DOHH2 (cell line): Measurements from ENCODE around the gene CCDC91.

ENCODE experiments used
- CTCF ChIP-seq: fragments of 200-600 bp; sonication (generic); IDR thresholded peaks from one replicate; pipeline ENCODE4 v1.5.1; 2014; ENCODE audit warnings: antibody characterized with exemption, mild to moderate bottlenecking, low read depth, low read length; ENCODE audit not compliant: poor library complexity, severe bottlenecking
- EZH2phosphoT487 ChIP-seq: fragments of 200-600 bp; sonication (generic); IDR thresholded peaks from 2 replicates; pipeline ENCODE4 v1.6.1; 2017; ENCODE audit warnings: borderline replicate concordance, mild to moderate bottlenecking, antibody characterized with exemption, low read length, moderate library complexity, mixed read lengths

DNA sequence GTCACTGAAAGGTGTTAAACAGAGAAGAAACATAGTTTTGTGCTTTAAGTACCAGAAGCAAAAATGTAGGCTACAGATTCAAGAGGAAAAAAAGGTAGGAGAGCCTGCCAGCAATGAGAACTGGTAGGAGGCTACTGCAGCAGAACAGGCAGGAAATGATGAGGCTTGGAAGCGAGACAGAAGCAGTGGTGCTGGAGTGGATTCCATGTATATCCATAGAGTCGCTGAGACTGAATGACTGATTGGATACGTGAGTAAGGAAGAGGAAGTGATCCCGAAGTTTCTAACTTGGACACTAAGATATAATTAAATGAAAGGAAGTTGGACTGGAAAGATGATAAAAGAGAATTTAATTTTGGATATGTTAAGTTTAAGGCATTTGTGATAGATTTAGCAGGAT is 45.0 kb upstream of the CCDC91 start:
- TF ChIP-seq CTCF (no peak), EZH2phosphoT487 (no peak)
